CD4-positive, alpha-beta T cell treated with Interleukin-2 at 100 ng/mL for 4 hours (primary cell): ENCODE results near the gene SPATA21.

Experiments
- DNase-seq: peaks from one replicate; pipeline ENCODE4 v3.0.0-alpha.2; 2020; ENCODE audit warnings: low spot score

Gene SPATA21

DNA sequence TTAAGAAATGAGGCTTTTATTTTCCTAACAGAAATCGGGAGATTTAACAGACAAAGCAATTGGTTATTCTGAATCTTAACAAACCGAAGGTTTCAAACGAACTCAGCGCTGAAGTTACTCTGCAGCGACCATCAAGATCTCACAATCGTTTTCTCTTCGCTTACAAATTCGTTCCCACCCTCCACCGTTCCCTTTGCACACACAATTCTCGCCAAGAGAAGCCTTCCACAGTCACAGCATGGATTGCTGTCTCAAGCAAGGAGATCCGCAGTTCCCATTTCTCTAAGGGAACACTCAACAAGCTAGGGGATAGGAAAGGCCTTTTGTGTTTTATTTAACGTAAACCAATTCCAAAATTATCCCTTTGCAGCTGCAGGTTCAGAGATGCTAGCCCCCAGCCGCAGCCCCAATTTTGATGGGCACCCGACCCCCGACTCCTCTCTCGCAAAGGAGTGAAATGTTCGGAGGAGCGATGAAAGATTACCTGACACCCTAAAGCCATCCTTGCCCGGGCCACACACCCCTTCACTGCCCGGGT lies 85.7 kb downstream of the SPATA21 start:
- DNase-seq = no peak

DNA sequence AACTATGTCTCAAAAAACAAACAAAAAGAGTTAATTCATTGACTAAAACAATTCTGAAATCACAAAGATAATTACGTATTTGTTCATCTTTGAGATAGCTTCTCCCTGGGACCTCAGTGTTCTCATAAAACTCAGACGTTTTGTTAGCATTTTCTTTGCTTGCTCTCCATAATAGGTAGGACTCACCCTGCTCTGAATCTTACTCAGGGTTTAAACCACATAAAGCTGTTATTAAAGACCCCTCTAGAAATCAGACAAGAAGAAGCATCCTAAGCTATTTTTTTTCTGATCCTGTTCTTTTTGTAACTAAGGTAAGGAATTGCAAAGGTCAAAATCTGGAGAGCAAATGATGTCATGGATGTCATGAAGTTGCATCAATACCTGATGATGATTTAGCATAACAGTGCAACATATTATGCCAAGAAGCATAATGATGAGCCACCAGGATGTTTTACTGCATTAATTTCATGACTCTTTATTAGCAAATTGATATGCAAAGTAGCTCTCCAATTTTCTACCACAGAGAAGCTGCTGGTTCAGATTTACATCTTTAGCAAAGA lies 87.3 kb downstream of the SPATA21 start:
- no peak for DNase-seq
